ENCODE data around the gene QSOX1.
A peak's percentile ranks its signal among the peaks of the same experiment; 100 is the strongest.

The QSOX1 gene

DNA sequence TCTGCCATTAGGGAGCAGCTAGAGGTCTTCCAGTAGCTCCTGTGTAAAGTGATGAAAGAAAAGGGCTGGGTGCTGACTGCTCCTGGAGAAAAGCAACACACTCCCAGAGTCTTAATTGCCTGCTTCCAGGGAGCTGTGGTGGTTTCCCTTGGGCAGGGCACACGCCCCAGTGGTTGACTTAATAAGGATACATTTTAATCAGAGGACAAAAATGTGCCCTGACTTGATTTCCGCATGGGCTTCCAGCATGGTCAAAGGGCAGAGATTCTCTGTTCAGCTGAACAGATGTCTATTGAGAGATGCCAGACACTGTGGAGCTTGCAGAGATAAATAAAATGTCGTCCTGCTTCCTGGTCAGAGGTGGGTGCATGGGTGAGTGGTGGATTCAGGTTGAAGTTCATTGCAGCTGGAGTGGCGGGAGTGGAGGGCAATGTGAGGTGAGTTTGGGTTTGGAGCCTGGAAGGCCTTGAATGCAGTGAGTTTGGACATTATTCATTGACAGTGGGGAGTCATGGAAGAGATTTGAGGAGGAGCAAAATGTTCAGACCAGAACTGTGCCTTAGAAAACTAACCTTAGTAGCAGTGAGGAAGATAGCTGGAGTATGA, 16.0 kb downstream of the QSOX1 start:
- no peak for DNase-seq

DNA sequence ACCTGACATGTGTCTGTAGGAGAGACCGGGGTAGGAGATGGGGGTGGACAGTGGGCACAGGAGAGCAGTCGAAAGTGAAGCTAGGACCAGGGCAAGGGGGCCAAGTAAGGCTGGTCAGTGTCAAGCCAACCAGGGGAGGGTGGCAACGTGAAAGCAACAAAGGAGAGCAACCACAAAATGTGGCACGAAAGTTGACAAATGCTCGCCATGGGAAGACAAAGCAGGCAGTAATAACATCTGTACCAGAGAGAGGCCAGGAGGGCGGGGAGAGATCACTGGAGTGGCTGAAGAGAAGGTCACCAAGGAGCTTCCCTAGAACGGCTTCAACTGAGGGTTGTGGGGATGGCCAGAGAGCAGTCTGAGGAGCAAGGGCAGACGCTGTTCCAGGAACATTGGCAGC, 17.0 kb downstream of the QSOX1 start:
- no peak for DNase-seq

DNA sequence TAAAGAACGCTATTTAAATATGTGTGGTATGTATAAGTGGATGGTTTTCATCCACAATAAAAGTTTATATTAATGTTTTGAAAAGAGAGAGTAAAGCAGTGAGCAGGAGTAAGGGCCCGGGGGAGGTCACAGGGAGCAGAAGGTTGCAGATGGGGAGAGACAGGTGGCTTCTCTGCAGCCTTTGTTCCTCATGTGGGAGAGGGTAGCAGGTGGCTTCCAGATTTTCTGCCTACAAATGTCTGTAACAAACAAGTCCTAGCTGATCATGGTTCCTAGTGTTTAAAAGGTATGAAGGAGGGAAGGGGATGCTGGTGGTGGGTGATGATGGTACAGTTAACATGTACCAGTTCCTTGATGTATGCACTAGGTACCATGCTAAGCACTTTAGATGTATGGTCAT, 18.8 kb downstream of the QSOX1 start:
- no peak for DNase-seq

DNA sequence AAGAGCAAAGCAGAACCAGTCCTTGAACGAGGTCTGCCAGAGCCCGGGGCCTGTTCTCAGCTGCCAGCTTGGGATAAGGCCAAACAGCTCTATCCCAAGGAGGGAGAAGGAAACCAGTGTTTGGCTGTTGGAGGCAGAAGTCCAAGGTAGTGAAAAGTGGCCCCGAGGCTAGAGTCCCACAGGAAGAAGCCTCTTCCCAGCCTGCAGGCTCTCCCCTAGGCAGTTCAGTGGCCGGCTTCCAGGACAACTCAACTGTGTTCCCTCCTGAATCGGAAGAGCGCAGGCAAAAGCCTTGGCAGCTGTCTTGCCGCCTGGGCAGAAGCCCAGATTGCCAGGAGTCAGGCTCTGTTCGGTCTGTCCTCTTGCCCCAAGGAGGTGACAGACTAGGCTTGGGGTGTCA, 19.3 kb downstream of the QSOX1 start:
- DNase-seq: no peak

DNA sequence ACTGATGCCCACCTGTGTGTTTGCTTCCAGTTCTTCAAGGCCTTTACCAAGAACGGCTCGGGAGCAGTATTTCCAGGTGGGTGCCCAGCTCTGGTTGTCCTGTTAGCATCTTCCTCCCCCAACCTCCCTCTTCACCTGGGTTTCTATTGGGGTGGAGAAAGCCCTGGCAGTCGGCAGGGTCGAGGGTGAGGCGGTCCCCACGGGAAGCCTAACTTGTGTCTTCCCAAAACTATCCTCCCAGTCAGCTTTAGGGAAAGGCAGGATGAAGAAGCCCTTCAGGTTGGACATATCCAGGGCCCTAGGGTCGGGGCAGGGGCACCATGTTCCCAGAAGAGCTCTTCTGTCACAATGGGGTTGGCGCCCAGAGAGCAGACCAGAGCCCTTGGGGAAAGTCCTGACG, 20.6 kb downstream of the QSOX1 start:
- DNase-seq: no peak

DNA sequence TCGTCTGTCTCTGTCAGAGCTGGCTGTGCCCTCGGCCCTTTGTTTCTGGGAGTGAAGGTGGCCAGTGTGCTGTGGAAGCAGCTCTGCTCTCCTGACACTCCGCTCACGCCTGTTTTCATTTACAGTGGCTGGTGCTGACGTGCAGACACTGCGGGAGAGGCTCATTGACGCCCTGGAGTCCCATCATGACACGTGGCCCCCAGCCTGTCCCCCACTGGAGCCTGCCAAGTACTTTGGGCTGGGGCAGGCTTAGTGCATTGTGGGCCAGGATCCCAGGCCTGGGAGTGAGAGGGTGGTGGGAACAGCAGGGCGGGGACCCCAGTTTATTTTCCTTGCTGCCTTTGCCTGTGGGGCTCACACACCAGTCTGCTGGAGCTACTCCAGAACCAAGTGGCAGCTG, 21.1 kb downstream of the QSOX1 start:
- no peak for DNase-seq

DNA sequence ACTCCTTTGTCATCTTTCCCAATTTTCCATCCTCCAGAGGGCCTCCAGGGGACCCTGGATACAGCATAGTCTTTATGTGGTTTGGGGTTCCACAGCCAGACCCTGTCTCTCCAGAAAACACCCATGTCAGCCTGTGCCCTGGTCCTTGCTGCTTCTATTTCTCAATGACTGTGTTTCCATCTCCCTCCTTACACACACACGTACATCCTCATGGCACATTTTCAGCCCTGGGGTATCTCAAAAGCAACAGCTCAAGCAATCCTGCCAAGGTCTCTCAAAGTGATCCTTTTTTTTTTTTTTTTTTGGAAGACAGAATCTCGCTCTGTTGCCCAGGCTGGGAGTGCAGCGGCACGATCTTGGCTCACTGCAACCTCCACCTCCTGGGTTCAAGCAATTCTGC, 22.3 kb downstream of the QSOX1 start:
- DNase-seq: no peak

DNA sequence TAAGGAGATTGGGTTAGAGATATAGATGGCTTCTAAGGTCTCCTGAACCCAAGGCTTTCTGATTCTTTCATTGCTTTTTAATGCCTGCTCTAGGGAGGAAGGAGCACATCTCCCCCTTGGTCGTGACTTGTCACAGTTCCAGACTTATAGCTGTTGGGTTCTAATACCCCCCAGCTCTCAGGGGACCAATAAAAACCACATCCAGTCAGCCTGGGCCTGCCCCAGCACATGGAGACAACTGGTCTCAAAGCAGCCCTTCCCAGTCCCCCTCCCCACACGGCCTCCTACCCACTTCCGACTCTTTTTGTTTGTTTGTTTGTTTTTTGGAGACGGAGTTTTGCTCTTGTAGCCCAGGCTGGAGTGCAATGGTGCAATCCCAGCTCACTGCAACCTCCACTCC, 23.3 kb downstream of the QSOX1 start:
- peak; percentile 33 for DNase-seq

DNA sequence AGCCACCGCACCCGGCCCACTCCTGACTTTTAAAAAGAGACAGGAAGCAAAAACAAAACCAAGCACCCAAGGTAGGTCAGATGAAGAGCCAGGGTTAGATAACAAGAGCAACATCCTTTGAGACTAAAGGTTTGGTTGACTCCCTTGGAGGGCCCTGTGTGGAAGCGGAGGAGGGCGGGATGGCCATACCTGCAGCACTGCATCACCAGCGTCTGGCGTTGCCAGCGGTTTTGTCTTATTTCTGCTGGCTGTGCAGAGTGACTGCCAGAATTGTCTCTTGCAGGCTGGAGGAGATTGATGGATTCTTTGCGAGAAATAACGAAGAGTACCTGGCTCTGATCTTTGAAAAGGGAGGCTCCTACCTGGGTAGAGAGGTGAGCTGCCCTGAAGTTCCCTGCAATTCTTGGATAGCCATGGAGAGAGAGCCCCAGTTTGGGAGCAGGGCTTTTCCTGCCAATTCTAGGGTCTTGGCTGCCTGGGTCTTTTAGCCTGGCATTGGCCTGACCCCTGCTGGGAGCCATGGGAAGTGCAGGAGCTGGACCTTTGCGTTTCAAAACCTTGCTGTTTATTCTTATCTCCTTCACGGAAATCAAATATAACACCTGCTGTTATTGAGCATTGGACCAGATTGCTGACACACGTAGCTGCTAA, 24.0 kb downstream of the QSOX1 start:
- DNase-seq: peak; percentile 74

DNA sequence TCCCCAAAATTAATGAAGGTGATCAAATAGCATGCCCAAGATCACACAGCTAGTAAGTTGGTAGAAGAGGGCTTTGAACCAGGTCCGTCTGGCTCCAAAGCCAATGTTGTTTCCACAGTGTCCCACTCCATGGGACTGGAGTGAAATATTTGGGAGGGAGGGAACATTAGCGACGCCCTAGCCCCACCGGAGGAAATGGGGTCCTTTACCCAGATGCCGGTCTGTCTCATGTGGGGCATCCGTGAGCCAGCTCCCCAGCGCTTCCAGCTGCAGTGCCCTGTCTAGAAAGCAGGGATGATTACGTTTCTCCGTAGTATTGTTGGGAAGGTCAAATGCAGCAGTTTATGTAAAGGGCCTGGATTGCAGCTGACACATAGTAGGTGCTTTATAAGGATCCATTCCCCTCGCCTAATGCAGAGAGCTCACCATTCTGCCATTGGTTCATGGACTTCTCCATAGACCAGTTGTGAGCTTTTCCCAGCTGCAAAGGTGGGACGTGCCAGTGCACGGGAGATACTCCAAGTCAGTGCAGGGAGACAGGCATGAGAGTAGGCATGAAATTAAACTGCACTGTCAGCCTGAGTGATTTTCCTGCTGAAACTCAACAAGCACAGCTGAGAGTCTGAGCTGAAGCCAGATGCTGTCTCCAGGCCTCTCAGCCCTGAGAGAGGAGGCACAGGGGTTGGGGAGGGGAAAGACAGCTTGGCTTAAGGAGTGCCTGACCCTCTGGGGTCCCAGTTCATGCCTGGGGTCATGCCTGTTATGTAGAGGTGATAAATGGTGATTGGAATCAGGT, 24.7 kb downstream of the QSOX1 start:
- DNase-seq: no peak

DNA sequence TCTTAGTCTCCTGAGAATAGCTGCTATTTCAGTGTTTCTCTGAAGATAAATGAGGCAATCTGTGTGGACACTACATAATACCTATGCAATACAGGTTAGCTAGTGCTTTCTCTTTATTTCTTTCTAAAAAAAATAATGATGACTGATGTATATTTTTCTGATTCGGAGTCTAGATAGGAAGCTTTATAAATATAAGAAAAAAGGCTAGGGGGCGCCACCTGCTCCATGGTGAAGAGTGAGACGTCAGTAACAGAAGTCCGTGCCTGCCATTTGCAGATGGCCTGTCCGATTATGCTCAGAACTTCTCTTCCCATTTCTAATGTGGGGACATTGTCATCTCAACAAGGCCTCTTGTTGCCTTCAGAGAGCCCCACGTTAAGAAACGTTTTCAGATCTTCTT, 26.4 kb downstream of the QSOX1 start:
- peak; percentile 68 for DNase-seq

DNA sequence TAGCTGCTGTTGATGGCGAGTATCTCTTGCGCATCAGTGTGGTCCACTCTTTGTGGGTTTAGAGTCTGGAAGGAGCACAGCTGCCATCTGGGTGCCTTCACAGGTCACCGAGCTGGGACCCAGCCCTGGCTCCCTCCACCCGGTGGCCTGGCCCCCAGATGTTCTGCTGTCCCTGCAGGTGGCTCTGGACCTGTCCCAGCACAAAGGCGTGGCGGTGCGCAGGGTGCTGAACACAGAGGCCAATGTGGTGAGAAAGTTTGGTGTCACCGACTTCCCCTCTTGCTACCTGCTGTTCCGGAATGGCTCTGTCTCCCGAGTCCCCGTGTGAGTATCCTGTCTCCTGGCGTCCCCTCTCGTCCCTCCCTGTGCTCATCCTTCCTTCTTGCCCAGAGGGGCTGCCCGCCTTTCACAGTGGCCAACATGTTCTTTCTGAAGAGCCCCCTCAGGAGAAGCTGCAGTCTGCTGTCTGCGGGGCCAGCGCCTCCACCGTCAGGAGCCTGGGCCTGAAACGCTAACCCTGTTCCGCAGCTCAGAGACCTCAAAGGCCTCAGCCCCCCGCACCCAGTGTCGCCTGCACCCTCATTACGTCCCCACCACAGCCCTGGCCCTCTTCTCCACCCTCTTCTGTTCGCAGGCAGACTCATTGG, 27.4 kb downstream of the QSOX1 start:
- peak; percentile 65 for DNase-seq

DNA sequence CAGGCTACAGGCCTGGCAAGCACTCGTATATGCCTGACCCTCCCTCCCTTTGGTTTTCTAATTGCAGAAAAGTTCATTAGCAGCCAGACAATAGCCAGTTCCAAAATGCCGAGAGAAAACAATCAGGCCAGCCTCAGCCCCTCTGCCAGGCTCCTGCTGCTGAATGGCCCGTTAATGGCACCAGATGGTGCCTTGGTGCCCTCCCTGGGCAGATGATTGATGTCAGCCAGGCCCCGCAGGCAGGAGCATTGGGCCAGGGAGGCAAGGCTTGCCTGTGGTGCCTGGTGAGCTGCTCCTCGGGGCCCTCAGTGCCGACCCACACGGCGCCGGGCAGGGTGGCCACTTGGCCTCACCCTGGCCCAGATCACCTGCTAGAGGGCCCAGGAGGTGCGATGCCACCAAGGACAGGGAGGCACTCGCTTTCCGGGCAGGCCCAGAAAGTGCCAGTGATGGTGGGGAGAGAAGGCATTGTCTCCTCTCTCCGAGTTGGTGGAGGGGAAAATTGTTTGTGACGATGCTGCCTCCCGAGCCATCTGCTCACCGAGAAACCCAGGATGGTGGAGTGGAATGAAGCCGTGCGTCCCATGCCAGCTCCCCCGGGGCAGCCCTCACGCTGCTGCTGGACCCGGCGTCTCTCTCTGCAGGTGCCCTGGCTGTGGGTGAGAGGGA, 28.1 kb downstream of the QSOX1 start:
- DNase-seq: peak; percentile 98

DNA sequence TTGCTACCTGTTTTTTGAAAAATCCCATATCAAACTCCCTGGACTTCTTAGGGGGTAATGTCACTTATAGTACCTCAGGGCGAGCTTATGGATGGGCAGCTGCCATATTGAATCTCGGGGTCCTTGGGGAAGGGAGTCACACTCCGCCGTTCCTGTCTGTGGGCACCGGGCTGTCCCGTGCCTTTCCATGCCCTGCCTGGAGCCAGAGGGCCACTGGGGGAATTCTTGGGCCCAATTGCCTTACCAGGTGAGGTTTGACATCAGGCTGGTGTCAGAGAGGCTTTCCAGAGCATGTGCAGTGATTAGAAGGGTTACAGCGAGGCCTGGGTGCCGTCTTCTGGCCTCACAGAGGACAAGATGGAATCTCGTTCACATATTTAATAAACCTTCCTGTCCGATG, 28.8 kb downstream of the QSOX1 start:
- no peak for DNase-seq

DNA sequence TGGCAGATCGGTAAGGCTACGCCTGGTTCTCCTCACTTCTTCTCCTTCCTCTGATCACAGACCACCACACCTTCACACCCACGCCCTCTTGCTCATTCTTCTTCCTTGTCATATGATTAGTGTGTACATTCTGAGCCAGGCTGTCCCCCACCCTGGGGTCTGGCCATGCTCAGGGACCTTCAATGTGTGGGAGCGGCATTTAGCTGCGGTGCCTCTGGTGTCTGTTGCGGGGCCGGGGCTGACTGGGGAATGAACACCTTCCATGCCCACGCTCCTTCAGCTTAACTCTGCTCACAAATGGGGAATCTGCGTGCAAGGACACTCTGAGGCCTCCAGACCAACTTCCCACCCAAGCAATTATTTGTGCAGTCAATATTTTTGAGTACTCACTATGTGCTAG, 29.4 kb downstream of the QSOX1 start:
- DNase-seq: no peak

DNA sequence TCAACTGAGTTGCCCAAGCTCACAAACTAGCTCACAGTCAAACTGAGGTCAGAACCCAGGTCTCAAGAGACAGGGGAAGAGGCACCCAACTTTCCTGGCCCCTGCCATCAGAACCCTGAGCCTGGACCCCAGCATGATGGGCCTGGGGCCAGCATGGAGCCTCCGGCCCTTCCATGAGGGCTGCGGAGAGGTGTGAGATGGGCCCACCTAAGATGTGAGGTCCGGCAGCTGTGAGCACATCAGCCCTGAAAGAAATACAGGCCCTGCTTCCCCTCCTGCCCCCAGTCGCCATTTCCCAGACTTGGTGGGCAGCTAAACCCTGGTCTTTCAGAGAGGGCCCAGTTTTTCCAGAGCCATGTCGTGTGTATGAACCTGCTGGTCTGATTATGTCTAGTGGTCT, 30.6 kb downstream of the QSOX1 start:
- no peak for DNase-seq

DNA sequence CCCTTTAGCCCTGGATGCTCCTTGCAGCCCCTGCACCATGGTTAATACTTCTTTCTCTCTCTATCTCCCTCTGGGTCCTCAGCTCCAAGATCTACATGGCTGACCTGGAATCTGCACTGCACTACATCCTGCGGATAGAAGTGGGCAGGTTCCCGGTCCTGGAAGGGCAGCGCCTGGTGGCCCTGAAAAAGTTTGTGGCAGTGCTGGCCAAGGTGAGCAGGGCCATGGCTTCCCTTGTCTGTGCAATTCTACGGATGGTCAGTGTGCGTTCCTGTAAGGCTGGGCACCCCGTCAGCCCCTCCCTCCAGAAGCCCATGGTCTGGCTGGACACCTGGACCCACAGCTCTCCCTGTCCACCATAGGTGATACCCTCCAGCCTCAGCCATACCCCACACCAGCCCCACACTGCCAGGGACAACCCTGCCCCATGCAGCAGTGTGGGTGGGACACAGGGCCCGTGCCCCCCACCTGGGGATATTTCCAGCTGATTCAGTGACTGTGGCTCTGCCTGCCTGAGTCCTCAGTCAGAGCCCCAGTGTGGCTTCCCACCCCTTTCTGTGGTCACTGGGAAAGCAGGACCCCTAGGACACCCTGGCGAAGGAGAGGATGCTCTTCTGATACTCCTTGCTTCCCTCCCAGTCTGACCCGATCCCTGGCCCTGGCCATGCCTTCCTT, 31.4 kb downstream of the QSOX1 start:
- DNase-seq: no peak

DNA sequence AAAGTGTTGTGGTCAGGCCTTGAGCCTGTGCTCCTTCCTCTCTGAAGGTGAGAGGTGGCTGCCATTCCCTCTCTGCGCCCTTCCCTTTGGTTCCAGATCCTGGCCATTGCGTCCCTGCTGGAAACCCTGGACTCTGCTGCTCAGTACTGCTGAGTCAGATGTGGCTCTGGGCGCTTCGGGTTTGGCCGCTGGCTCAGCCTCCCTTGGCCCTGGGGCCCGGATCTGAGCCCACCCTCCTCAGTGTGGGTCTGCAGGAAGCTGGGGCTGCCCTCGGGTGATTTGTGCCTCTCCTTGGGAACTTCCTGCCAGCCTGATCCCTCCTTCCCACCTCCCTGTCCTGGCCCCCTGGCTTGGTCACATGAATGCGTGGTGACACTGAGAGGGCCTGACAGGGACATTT, 32.2 kb downstream of the QSOX1 start:
- DNase-seq: no peak

DNA sequence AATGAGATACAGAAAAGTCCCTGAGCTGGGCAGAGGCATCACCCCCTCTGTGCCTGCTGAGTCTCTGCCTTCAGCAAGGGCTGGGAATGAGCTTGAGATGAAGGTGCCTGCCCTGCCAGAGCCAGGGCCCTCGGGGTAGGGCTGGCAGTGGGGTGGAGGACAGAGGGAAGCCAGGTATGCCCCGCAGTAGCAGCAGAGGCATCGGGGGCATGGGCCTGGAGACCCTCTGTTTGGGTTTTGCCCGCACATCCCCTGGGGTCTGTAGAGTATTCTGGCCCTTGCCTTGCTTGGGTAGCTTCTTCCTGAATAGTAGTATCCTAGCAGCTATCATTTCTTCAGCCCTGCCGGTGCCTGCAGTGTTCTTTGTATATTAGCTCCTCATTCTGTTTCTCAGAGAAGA, 33.0 kb downstream of the QSOX1 start:
- DNase-seq: no peak

DNA sequence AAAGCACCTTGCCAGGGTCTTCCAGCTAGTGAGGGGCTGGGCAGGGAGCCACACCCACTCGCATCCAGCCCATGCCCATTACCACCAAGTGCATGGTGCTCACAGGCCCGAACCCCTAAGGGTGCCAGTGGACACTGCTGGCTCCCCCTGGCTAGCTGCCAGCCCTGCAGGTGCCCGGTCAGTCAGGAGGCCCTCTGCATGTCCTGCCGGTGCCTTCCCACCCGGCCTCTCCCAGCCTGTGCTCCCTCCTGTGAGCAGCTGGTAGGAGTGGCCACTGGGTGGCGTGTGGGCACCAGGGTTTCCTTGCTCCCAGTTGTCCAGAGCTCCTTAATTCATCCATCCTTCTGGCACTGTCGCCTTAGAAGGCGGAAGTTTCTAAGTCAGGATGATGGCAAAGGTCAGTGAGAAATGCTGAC, 33.4 kb downstream of the QSOX1 start:
- DNase-seq: peak; percentile 82

DNA sequence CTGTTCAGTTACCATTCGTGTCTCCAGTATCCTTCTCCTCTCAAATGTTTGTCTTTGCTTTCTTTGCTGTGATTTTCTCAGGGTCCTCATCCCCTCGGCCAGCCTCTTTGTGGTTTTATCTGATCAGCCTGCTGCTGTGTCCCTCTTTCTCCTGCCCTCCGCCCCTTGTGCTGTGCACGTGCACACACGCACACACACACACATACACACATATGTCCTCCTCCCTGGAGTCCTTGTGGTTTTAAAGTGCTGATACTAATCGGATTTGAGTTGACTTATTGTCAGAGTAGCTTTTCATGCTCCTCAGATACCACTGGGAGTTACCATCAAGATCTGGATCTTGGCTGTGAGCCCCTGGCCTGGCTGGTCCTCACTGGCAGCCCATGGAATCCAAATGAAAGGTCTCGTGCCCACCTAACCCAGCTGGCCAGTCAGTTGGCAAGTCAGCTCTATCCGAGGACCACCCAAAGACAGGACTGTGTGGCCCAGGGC, 34.1 kb downstream of the QSOX1 start:
- no peak for DNase-seq

DNA sequence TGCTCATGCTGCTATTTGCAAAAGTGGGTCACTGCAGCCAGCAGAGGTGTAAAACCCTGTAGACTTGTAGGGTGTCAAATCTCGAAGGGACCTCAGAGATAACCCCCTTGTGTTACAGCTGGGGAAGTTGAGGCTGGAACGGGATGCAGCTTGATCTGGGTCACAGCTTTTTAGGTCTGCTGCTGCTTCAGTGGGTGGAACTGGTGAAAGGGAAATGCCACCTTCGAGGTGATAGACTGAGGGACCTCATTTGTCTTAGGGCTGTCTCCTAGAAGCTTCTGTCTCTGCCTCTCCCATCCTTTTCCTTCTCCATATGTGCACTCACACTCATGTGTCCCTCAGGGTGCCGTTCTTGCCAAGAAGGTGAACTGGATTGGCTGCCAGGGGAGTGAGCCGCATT, 35.4 kb downstream of the QSOX1 start:
- no peak for DNase-seq

DNA sequence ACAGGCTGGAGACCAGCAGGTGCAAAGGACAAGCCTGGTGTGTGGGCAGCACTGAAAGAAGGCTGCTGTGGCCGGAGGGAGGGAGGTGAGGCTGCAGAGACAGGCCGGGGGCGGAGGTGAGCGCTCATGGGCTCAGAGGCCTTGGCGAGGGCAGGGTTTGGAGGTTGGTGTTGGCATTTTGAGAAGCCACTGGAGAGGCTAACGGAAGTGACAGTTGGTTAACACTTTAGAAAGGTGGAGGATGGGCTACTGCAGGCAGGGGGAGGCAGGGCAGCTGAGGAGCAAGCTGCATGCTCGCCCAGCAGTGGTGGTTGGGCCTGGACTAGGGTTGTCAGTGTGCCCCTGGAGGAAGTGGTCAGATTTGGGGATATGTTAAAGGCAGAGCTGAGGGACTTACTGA, 37.5 kb downstream of the QSOX1 start:
- no peak for DNase-seq

Measured in NCI-H69 (cell line).